Measurements from ENCODE around the gene GREM2. TPM values are rescaled to one million over a fixed set of nuclear protein-coding genes. Genes with fewer than 3 reads are reported as not detected.

Gene GREM2
- total RNA-seq, 4 donors from 2014 or later, result 0.22 to 1.2 (median 0.35) TPM

DNA sequence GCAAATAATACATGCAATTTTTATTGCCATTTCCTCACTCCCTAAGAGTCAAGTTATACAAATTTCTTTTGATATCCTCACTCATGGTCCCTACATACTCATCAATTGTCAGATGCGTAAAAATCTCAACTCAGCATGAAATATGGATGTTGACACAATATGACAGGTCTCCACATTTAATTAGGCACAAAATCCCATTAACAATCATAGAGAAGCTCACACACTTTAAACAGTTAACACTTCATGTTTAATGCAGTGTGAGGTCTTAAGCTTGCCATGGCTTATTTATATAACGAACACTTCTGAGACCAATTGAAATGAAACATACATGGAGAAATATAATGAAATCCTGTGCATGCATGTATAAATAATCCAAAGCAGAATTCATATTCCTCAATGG is 58.6 kb downstream of the GREM2 start:
- intact Hi-C loops (cut with DNase I), result no loop called here
- Histone ChIP-seq H3K9me3 (no peaks in the 10 kb centered on the region), H3K27ac (no peak overlapping the region), H3K27me3 (no peaks in the 10 kb centered on the region), H3K4me3 (replicated peaks in 1 of 3) (no peak overlapping the region), H3K4me1 (no peaks in the 10 kb centered on the region), H3K36me3 (no peaks in the 10 kb centered on the region)
- TF ChIP-seq POLR2A (IDR thresholded peaks at IDR 0.05), result no peak
- TF ChIP-seq, protein P1, sequence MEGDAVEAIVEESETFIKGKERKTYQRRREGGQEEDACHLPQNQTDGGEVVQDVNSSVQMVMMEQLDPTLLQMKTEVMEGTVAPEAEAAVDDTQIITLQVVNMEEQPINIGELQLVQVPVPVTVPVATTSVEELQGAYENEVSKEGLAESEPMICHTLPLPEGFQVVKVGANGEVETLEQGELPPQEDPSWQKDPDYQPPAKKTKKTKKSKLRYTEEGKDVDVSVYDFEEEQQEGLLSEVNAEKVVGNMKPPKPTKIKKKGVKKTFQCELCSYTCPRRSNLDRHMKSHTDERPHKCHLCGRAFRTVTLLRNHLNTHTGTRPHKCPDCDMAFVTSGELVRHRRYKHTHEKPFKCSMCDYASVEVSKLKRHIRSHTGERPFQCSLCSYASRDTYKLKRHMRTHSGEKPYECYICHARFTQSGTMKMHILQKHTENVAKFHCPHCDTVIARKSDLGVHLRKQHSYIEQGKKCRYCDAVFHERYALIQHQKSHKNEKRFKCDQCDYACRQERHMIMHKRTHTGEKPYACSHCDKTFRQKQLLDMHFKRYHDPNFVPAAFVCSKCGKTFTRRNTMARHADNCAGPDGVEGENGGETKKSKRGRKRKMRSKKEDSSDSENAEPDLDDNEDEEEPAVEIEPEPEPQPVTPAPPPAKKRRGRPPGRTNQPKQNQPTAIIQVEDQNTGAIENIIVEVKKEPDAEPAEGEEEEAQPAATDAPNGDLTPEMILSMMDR (IDR thresholded peaks at IDR 0.05), result no peak
- DNase-seq, result no peak
- 88 to 89% methylated on average over 2 of the region's 2 CpGs for WGBS, 2 donors

- no peak overlapping the region for H3K27ac ChIP-seq
- H3K9me3 ChIP-seq, result no peaks in the 10 kb centered on the region
- no peak overlapping the region for H3K4me3 ChIP-seq (replicated peaks in 1 of 3)
- no peaks in the 10 kb centered on the region for H3K36me3 ChIP-seq
- H3K4me1 ChIP-seq, result no peaks in the 10 kb centered on the region
- DNase-seq, result no peak
- TF ChIP-seq, protein P1 (IDR thresholded peaks at IDR 0.05), result no peak
- TF ChIP-seq POLR2A (IDR thresholded peaks at IDR 0.05), result no peak
- intact Hi-C loops (cut with DNase I), result no loop called here
- no peaks in the 10 kb centered on the region for H3K27me3 ChIP-seq
- 36 to 47% methylated on average over 3 of the region's 3 CpGs for WGBS, 2 donors
Measured at GRCh38 chr1:240539769-240540414, 72.1 kb downstream of the GREM2 start.

DNA sequence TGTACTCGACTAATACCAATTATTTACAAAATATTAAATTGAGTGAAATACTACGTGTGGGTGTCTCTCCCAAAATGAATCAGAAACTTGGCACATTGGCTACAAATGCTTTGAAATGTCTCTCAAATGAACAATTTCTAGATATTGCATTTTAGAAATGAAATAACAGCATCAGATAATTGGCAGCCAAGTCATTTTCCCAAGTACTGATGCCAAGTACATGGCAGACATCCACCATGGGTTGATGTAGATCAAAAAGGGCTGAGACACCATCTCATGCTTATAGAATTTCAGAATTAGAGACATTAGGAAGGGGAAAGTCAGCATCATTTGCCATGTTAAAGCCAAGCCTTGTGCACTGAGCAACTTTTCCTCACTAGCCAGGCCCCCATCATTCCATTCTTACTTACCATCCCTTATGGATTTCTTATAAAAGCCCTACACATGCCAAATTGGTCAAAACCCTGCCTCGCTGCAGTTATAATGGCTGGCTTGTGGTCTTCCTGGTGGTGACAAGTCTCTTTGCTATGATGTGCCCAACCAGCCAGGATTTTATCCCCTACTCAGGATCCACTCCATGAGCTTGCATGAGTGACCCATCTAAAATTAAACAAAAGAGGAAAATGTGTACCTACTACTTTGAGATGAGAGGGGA is 73.1 kb downstream of the GREM2 start:
- no peaks in the 10 kb centered on the region for H3K9me3 ChIP-seq
- no peaks in the 10 kb centered on the region for H3K4me1 ChIP-seq
- intact Hi-C loops (cut with DNase I), result no loop called here
- no peak for DNase-seq
- 83 to 85% methylated on average over 3 of the region's 3 CpGs for WGBS, 2 donors
- no peak overlapping the region for H3K4me3 ChIP-seq (replicated peaks in 1 of 3)
- no peak for TF ChIP-seq POLR2A (IDR thresholded peaks at IDR 0.05)
- TF ChIP-seq, protein P1 (IDR thresholded peaks at IDR 0.05), result no peak
- H3K27me3 ChIP-seq, result no peaks in the 10 kb centered on the region
- H3K27ac ChIP-seq, result no peak overlapping the region
- H3K36me3 ChIP-seq, result no peaks in the 10 kb centered on the region

GRCh38 chr1:240533154-240533780 is 78.7 kb downstream of the GREM2 start:
- DNase-seq, result no peak
- H3K36me3 ChIP-seq, result no peaks in the 10 kb centered on the region
- H3K9me3 ChIP-seq, result no peaks in the 10 kb centered on the region
- H3K27me3 ChIP-seq, result no peaks in the 10 kb centered on the region
- no peak overlapping the region for H3K4me3 ChIP-seq (replicated peaks in 1 of 3)
- H3K4me1 ChIP-seq, result no peaks in the 10 kb centered on the region
- 80 to 83% methylated on average over 2 of the region's 2 CpGs for WGBS, 2 donors
- intact Hi-C loops (cut with DNase I), result no loop called here
- H3K27ac ChIP-seq, result no peak overlapping the region
- no peak for TF ChIP-seq POLR2A (IDR thresholded peaks at IDR 0.05)
- TF ChIP-seq, protein P1 (IDR thresholded peaks at IDR 0.05), result no peak

GRCh38 chr1:240528591-240528990 is 83.4 kb downstream of the GREM2 start:
- Histone ChIP-seq H3K9me3 (no peaks in the 10 kb centered on the region), H3K36me3 (no peaks in the 10 kb centered on the region), H3K4me3 (replicated peaks in 1 of 3) (no peak overlapping the region), H3K27me3 (no peaks in the 10 kb centered on the region), H3K4me1 (peaks cover 7 to 14% of the 10 kb centered on the region in 2 donors), H3K27ac (no peak overlapping the region)
- TF ChIP-seq POLR2A (IDR thresholded peaks at IDR 0.05), result no peak
- TF ChIP-seq, protein P1 (IDR thresholded peaks at IDR 0.05), result no peak
- 82 to 88% methylated on average over 9 of the region's 9 CpGs for WGBS, 2 donors
- no peak for DNase-seq
- intact Hi-C loops (cut with DNase I), result no loop called here
